AG10803 (cell line): Measurements from ENCODE around the gene IL1RAP.

Source experiments
- DNase-seq: peaks from one replicate; pipeline ENCODE4 v3.0.0; 2010; ENCODE audit warnings: low read depth
- H3K4me3 ChIP-seq: 2 replicates; pipeline ENCODE4 v1.5.1; 2011; ENCODE audit warnings: mild to moderate bottlenecking, low read length, control low read depth
- CTCF ChIP-seq: conservative IDR thresholded peaks from 2 replicates; pipeline ENCODE4 v1.5.1; 2011; ENCODE audit warnings: mild to moderate bottlenecking, low read length, control low read depth, inconsistent platforms

The IL1RAP gene

GRCh38 chr3:190522621-190523222 is 8.8 kb downstream of the IL1RAP start:
- peak; percentile 8 for DNase-seq
- no peak overlapping the region for H3K4me3 ChIP-seq
- TF ChIP-seq CTCF, result no peak

- DNase-seq, result no peak
- TF ChIP-seq CTCF, result no peak
- H3K4me3 ChIP-seq, result no peak overlapping the region
Measured at GRCh38 chr3:190524942-190525341, 11.1 kb downstream of the IL1RAP start.

GRCh38 chr3:190525634-190526033 is 11.7 kb downstream of the IL1RAP start:
- TF ChIP-seq CTCF, result no peak
- H3K4me3 ChIP-seq, result no peak overlapping the region
- DNase-seq, result no peak

- TF ChIP-seq CTCF, result no peak
- H3K4me3 ChIP-seq, result no peak overlapping the region
- DNase-seq, result peak; percentile 81
Measured at GRCh38 chr3:190526787-190527762, 13.2 kb downstream of the IL1RAP start.

- no peak for TF ChIP-seq CTCF
- peak; percentile 15 for DNase-seq
- no peak overlapping the region for H3K4me3 ChIP-seq
Measured at GRCh38 chr3:190528706-190529105, 14.8 kb downstream of the IL1RAP start.

GRCh38 chr3:190531406-190531805 is 17.5 kb downstream of the IL1RAP start:
- no peak for DNase-seq
- TF ChIP-seq CTCF, result no peak
- no peak overlapping the region for H3K4me3 ChIP-seq

GRCh38 chr3:190532731-190533203 is 18.9 kb downstream of the IL1RAP start:
- no peak for DNase-seq
- H3K4me3 ChIP-seq, result no peak overlapping the region
- TF ChIP-seq CTCF, result no peak
